Hepatocyte (in vitro differentiated cells): Measurements from ENCODE around the gene MAST3. TPM values are rescaled to one million over a fixed set of nuclear protein-coding genes. Genes with fewer than 3 reads are reported as not detected.

Experiments
- DNase-seq: peaks from one replicate; pipeline ENCODE4 v3.0.0-alpha.2; 2016; ENCODE audit warnings: low spot score
- H2AFZ ChIP-seq: fragments of 200-600 bp; sonication (generic); 2 replicates; pipeline ENCODE4 v1.6.0; 2016; ENCODE audit warnings: antibody characterized with exemption, mild to moderate bottlenecking
- H3K27ac ChIP-seq: fragments of 200-600 bp; sonication (generic); 2 replicates; pipeline ENCODE4 v1.5.1; 2016; ENCODE audit warnings: mild to moderate bottlenecking
- H3K27me3 ChIP-seq: fragments of 200-600 bp; sonication (generic); 2 replicates; pipeline ENCODE4 v1.6.1; 2016
- H3K36me3 ChIP-seq: fragments of 200-600 bp; sonication (generic); replicated peaks from 2 replicates; pipeline ENCODE4 v1.5.1; 2016; ENCODE audit warnings: low read depth; ENCODE audit not compliant: insufficient read depth
- H3K4me1 ChIP-seq: fragments of 200-600 bp; sonication (generic); 2 replicates; pipeline ENCODE4 v1.5.1; 2016; ENCODE audit warnings: mild to moderate bottlenecking, moderate library complexity; ENCODE audit not compliant: insufficient read depth
- H3K4me2 ChIP-seq: fragments of 200-600 bp; sonication (generic); 2 replicates; pipeline ENCODE4 v1.6.0; 2016
- H3K4me3 ChIP-seq: fragments of 200-600 bp; sonication (generic); 2 replicates; pipeline ENCODE4 v1.5.1; 2016; ENCODE audit warnings: mild to moderate bottlenecking
- H3K79me2 ChIP-seq: fragments of 200-600 bp; sonication (generic); 2 replicates; pipeline ENCODE4 v1.6.0; 2017; ENCODE audit warnings: mild to moderate bottlenecking
- H3K9me2 ChIP-seq: fragments of 200-600 bp; sonication (generic); replicated peaks from 2 replicates; pipeline ENCODE4 v1.6.0; 2017; ENCODE audit warnings: mild to moderate bottlenecking; ENCODE audit not compliant: insufficient read depth
- H3K9me3 ChIP-seq: fragments of 200-600 bp; sonication (generic); 2 replicates; pipeline ENCODE4 v1.5.1; 2016; ENCODE audit warnings: low read depth, mild to moderate bottlenecking
- H4K20me1 ChIP-seq: fragments of 200-600 bp; sonication (generic); 2 replicates; pipeline ENCODE4 v1.6.0; 2016; ENCODE audit warnings: mild to moderate bottlenecking; ENCODE audit not compliant: insufficient read depth, poor library complexity, severe bottlenecking
- EZH2 ChIP-seq: fragments of 200-600 bp; sonication (generic); IDR thresholded peaks from 2 replicates; pipeline ENCODE4 v1.6.1; 2016; ENCODE audit warnings: antibody characterized with exemption, mild to moderate bottlenecking, borderline replicate concordance
- EZH2phosphoT487 ChIP-seq: fragments of 200-600 bp; sonication (generic); IDR thresholded peaks from one replicate; pipeline ENCODE4 v1.6.1; 2018; ENCODE audit warnings: antibody characterized with exemption, mild to moderate bottlenecking, low read depth, moderate library complexity; ENCODE audit not compliant: unreplicated experiment, severe bottlenecking
- WGBS: methylation state at CpG from one replicate; pipeline ENCODE4 v1.1.6; 2016; ENCODE audit warnings: low lambda C conversion rate; ENCODE audit errors: missing lambda C conversion rate; 5-methylcytosine and 5-hydroxymethylcytosine counted together
- polyA plus RNA-seq: library from polyadenylated mRNA; unstranded; fragments of >200 nt; fragmentation: Nextera tagmentation; extraction: Ambion mirVana; gene quantifications from 2 replicates; pipeline ENCODE4 v1.2.1, GENCODE V29; 2016
- total RNA-seq: library from RNA; depleted of rRNA; stranded (reverse); fragments of >200 nt; gene quantifications from 2 replicates; pipeline ENCODE4 v1.2.3, GENCODE V29; 2014
- TF ChIP-seq, protein P1 (sequence below): fragments of 200-600 bp; sonication (generic); IDR thresholded peaks from 2 replicates; pipeline ENCODE4 v1.5.1; 2016; ENCODE audit warnings: antibody characterized with exemption, mild to moderate bottlenecking; ENCODE audit not compliant: poor library complexity

MAST3 gene
- total and polyA plus RNA-seq, 2 experiments from 2014 or later = 9.7 to 10.3 TPM

DNA sequence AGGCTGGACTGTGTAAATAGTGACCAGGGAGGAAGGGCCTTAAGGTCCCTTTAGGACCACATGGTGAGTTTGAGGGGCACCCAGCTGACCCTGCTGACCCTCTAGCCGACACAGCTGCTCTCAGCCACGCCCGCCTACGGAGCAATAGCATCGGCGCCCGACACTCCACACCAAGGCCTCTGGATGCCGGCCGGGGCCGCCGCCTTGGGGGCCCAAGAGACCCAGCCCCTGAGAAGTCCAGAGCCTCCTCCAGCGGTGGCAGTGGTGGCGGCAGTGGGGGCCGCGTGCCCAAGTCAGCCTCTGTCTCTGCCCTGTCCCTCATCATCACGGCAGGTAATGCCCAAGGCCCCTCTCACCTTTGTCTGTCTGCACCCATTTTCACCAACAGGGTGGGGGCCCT, 46.8 kb downstream of the MAST3 start:
- H3K4me2 ChIP-seq = no peak overlapping the region
- no peaks in the 10 kb centered on the region for H3K4me1 ChIP-seq
- TF ChIP-seq, protein P1, sequence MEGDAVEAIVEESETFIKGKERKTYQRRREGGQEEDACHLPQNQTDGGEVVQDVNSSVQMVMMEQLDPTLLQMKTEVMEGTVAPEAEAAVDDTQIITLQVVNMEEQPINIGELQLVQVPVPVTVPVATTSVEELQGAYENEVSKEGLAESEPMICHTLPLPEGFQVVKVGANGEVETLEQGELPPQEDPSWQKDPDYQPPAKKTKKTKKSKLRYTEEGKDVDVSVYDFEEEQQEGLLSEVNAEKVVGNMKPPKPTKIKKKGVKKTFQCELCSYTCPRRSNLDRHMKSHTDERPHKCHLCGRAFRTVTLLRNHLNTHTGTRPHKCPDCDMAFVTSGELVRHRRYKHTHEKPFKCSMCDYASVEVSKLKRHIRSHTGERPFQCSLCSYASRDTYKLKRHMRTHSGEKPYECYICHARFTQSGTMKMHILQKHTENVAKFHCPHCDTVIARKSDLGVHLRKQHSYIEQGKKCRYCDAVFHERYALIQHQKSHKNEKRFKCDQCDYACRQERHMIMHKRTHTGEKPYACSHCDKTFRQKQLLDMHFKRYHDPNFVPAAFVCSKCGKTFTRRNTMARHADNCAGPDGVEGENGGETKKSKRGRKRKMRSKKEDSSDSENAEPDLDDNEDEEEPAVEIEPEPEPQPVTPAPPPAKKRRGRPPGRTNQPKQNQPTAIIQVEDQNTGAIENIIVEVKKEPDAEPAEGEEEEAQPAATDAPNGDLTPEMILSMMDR = no peak
- no peak for TF ChIP-seq EZH2phosphoT487
- no peak for TF ChIP-seq EZH2
- no peak overlapping the region for H3K27ac ChIP-seq
- no peaks in the 10 kb centered on the region for H3K9me2 ChIP-seq
- no peak overlapping the region for H2AFZ ChIP-seq
- 92% methylated on average over 15 of the region's 16 CpGs for WGBS
- no peaks in the 10 kb centered on the region for H4K20me1 ChIP-seq
- no peak overlapping the region for H3K4me3 ChIP-seq
- no peaks in the 10 kb centered on the region for H3K79me2 ChIP-seq
- no peak for DNase-seq
- H3K9me3 ChIP-seq = no peaks in the 10 kb centered on the region
- H3K27me3 ChIP-seq = no peaks in the 10 kb centered on the region
- no peaks in the 10 kb centered on the region for H3K36me3 ChIP-seq

DNA sequence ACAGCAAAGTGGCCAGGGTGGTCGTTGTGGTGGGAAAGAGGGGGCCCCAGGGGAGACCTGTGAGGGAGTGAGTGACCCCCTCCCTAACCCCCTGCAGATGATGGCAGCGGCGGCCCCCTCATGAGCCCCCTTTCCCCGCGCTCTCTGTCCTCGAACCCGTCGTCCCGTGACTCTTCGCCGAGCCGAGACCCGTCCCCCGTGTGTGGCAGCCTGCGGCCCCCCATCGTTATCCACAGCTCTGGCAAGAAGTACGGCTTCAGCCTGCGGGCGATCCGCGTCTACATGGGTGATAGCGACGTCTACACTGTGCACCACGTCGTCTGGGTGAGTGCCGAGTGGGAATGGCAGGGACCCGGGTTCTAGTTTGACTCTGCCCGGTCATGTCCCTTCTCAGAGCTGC, 47.3 kb downstream of the MAST3 start:
- H3K4me3 ChIP-seq = no peak overlapping the region
- H3K27ac ChIP-seq = no peak overlapping the region
- H3K9me3 ChIP-seq = no peaks in the 10 kb centered on the region
- no peaks in the 10 kb centered on the region for H3K79me2 ChIP-seq
- TF ChIP-seq, protein P1 = no peak
- TF ChIP-seq EZH2phosphoT487 (no peak), EZH2 (no peak)
- H3K4me2 ChIP-seq = no peak overlapping the region
- H4K20me1 ChIP-seq = no peaks in the 10 kb centered on the region
- H2AFZ ChIP-seq = no peak overlapping the region
- 98% methylated on average over 21 of the region's 28 CpGs for WGBS
- H3K9me2 ChIP-seq = no peaks in the 10 kb centered on the region
- no peaks in the 10 kb centered on the region for H3K27me3 ChIP-seq
- no peaks in the 10 kb centered on the region for H3K4me1 ChIP-seq
- H3K36me3 ChIP-seq = no peaks in the 10 kb centered on the region
- DNase-seq = no peak

DNA sequence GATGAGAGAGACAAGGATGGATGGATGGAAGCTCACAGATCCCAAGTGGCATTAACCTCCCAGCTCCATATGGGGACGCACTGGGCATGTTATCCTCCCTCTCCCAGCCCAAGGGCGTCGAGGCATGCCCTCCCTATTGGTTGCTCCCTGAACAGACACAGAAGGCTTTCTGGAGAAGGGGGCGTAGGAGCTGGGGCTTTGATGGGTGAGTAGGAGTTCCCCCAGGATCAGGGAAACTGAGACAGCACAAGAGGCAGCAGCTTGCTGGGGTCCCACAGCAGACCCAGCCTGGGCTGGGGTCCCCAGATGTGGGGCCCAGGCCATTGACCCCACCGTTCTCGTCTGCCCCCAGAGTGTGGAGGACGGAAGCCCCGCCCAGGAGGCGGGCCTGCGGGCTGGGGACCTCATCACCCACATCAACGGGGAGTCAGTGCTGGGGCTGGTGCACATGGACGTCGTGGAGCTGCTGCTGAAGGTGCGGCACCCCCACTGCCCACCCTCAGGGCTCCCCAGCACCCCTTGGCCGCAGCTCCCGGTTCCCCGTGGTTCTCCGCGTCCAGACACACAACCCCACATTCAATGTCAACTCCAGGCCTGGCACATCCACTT, 47.9 kb downstream of the MAST3 start:
- DNase-seq = no peak
- no peaks in the 10 kb centered on the region for H3K79me2 ChIP-seq
- TF ChIP-seq EZH2phosphoT487 (no peak), EZH2 (no peak)
- TF ChIP-seq, protein P1 = no peak
- no peaks in the 10 kb centered on the region for H3K36me3 ChIP-seq
- H2AFZ ChIP-seq = no peak overlapping the region
- no peak overlapping the region for H3K4me2 ChIP-seq
- H3K27me3 ChIP-seq = no peaks in the 10 kb centered on the region
- no peaks in the 10 kb centered on the region for H4K20me1 ChIP-seq
- no peak overlapping the region for H3K4me3 ChIP-seq
- no peaks in the 10 kb centered on the region for H3K9me2 ChIP-seq
- no peak overlapping the region for H3K27ac ChIP-seq
- 94% methylated on average over 19 of the region's 19 CpGs for WGBS
- H3K4me1 ChIP-seq = no peaks in the 10 kb centered on the region
- H3K9me3 ChIP-seq = no peaks in the 10 kb centered on the region

DNA sequence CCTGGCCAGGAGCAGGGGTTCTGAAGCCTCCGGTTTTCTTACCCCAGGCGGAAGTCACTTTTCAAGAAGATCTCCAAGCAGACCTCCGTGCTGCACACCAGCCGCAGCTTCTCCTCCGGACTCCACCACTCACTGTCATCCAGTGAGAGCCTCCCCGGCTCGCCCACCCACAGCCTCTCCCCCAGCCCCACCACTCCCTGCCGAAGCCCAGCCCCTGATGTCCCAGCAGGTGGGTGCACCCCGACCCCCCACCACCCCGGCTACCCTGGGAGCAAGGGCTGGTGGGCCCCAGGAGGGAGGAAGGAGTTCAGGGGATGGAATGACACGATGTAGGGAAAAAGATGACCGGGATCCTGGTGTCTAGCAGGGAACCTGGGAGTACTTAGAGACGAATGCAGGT, 49.8 kb downstream of the MAST3 start:
- Histone ChIP-seq H3K9me2 (no peaks in the 10 kb centered on the region), H3K79me2 (no peaks in the 10 kb centered on the region), H2AFZ (no peak overlapping the region), H3K36me3 (no peaks in the 10 kb centered on the region), H3K4me2 (no peak overlapping the region), H4K20me1 (no peaks in the 10 kb centered on the region), H3K27ac (no peak overlapping the region), H3K9me3 (no peaks in the 10 kb centered on the region), H3K27me3 (no peaks in the 10 kb centered on the region), H3K4me3 (no peak overlapping the region), H3K4me1 (peaks cover 5% of the 10 kb centered on the region)
- no peak for DNase-seq
- 96% methylated on average over 11 of the region's 13 CpGs for WGBS
- no peak for TF ChIP-seq EZH2phosphoT487
- TF ChIP-seq, protein P1 = no peak
